Measurements from ENCODE around the gene DGKD. TPM values are rescaled to one million over a fixed set of nuclear protein-coding genes. Genes with fewer than 3 reads are reported as not detected.

Gene DGKD
- total RNA-seq, 4 donors from 2014 or later: 67.7 to 195 (median 125) TPM

GRCh38 chr2:233402346-233402745 lies 48.1 kb downstream of the DGKD start:
- H3K27ac ChIP-seq: peak overlapping the region in 3 of 4 donors; percentile 32 to 66 (median 53)
- H3K9me3 ChIP-seq: no peaks in the 10 kb centered on the region
- H3K4me3 ChIP-seq: no peak overlapping the region
- no peak for DNase-seq
- no peaks in the 10 kb centered on the region for H3K27me3 ChIP-seq
- peaks cover 0 to 5% (median 0%) of the 10 kb centered on the region in 3 donors for H3K36me3 ChIP-seq
- TF ChIP-seq POLR2A (IDR thresholded peaks at IDR 0.05) (no peak), CTCF (IDR thresholded peaks at IDR 0.05) (no peak)
- H3K4me1 ChIP-seq: peaks cover 0 to 14% (median 0%) of the 10 kb centered on the region in 4 donors

GRCh38 chr2:233402789-233403188 lies 48.5 kb downstream of the DGKD start:
- TF ChIP-seq CTCF (IDR thresholded peaks at IDR 0.05) (no peak), POLR2A (IDR thresholded peaks at IDR 0.05) (peak in 1 of 2 donors; percentile 40)
- peak overlapping the region in 3 of 4 donors; percentile 32 to 66 (median 53) for H3K27ac ChIP-seq
- H3K4me3 ChIP-seq: no peak overlapping the region
- peaks cover 0 to 14% (median 0%) of the 10 kb centered on the region in 4 donors for H3K4me1 ChIP-seq
- H3K27me3 ChIP-seq: no peaks in the 10 kb centered on the region
- H3K9me3 ChIP-seq: no peaks in the 10 kb centered on the region
- DNase-seq: no peak
- H3K36me3 ChIP-seq: peaks cover 0 to 5% (median 0%) of the 10 kb centered on the region in 3 donors

- DNase-seq: peak in 2 of 3 donors; percentile 58 to 83
- Histone ChIP-seq H3K27ac (no peak overlapping the region), H3K9me3 (no peaks in the 10 kb centered on the region), H3K4me1 (peaks cover 0 to 26% (median 0%) of the 10 kb centered on the region in 4 donors), H3K4me3 (no peak overlapping the region), H3K27me3 (no peaks in the 10 kb centered on the region), H3K36me3 (no peaks in the 10 kb centered on the region)
- TF ChIP-seq CTCF (IDR thresholded peaks at IDR 0.05): peak; percentile 59 to 79 (median 70)
- no peak for TF ChIP-seq POLR2A (IDR thresholded peaks at IDR 0.05)
Measured at GRCh38 chr2:233404222-233404621, 49.9 kb downstream of the DGKD start.

GRCh38 chr2:233406865-233407264 lies 52.6 kb downstream of the DGKD start:
- no peak overlapping the region for H3K27ac ChIP-seq
- DNase-seq: no peak

GRCh38 chr2:233407771-233408181 lies 53.5 kb downstream of the DGKD start:
- no peaks in the 10 kb centered on the region for H3K36me3 ChIP-seq
- TF ChIP-seq POLR2A (IDR thresholded peaks at IDR 0.05): no peak
- no peak for TF ChIP-seq CTCF (IDR thresholded peaks at IDR 0.05)
- peaks cover 0 to 30% (median 4%) of the 10 kb centered on the region in 4 donors for H3K4me1 ChIP-seq
- peak in 1 of 3 donors; percentile 39 for DNase-seq
- peak overlapping the region in 3 of 4 donors; percentile 11 to 82 (median 76) for H3K27ac ChIP-seq
- H3K27me3 ChIP-seq: no peaks in the 10 kb centered on the region
- H3K9me3 ChIP-seq: no peaks in the 10 kb centered on the region
- no peak overlapping the region for H3K4me3 ChIP-seq

More at GRCh38 chr2:233406865-233407264, 52.6 kb downstream of the DGKD start:
- Histone ChIP-seq H3K4me1 (peaks cover 0 to 35% (median 4%) of the 10 kb centered on the region in 4 donors), H3K27me3 (no peaks in the 10 kb centered on the region), H3K9me3 (no peaks in the 10 kb centered on the region), H3K4me3 (no peak overlapping the region), H3K36me3 (no peaks in the 10 kb centered on the region)
- TF ChIP-seq POLR2A (IDR thresholded peaks at IDR 0.05) (no peak), CTCF (IDR thresholded peaks at IDR 0.05) (no peak)

Data from Peyer's patch (tissue), 4 donors.